HG02588 (cell line): ENCODE results near the gene ISG20L2.

Experiments used
- ATAC-seq: cut with Tn5 transposase; IDR thresholded peaks from one replicate; pipeline ENCODE4 v1.9.1; 2021; ENCODE audit warnings: mild to moderate bottlenecking, moderate library complexity; ENCODE audit not compliant: unreplicated experiment

Gene ISG20L2

GRCh38 chr1:156707417-156708217 lies 20.9 kb downstream of the ISG20L2 start:
- no peak for ATAC-seq

GRCh38 chr1:156706657-156707416 lies 21.7 kb downstream of the ISG20L2 start:
- ATAC-seq: no peak

GRCh38 chr1:156705918-156706656 lies 22.5 kb downstream of the ISG20L2 start:
- ATAC-seq: no peak

- no peak for ATAC-seq
Measured at GRCh38 chr1:156705321-156705917, 23.1 kb downstream of the ISG20L2 start, which contains the start of gene CRABP2. TSS of gene CRABP2 (minus strand) at chr1:156705583. CDS start at chr1:156705446, 137 bp downstream.

- no peak for ATAC-seq
Measured at GRCh38 chr1:156704930-156705320, 23.6 kb downstream of the ISG20L2 start.

- ATAC-seq: no peak
Measured at GRCh38 chr1:156704166-156704711, 24.3 kb downstream of the ISG20L2 start.

- no peak for ATAC-seq
Measured at GRCh38 chr1:156703741-156704140, 24.8 kb downstream of the ISG20L2 start.

- ATAC-seq: no peak
Measured at GRCh38 chr1:156703336-156703735, 25.2 kb downstream of the ISG20L2 start.

- no peak for ATAC-seq
Measured at GRCh38 chr1:156700736-156701531, 27.6 kb downstream of the ISG20L2 start.

GRCh38 chr1:156698995-156699394 lies 29.6 kb downstream of the ISG20L2 start:
- ATAC-seq: no peak

- no peak for ATAC-seq
Measured at GRCh38 chr1:156697481-156697880, 31.1 kb downstream of the ISG20L2 start.

- no peak for ATAC-seq
Measured at GRCh38 chr1:156696755-156697154, 31.8 kb downstream of the ISG20L2 start.

GRCh38 chr1:156694690-156694962 lies 33.9 kb downstream of the ISG20L2 start:
- ATAC-seq: no peak

- no peak for ATAC-seq
Measured at GRCh38 chr1:156693848-156694689, 34.5 kb downstream of the ISG20L2 start.

GRCh38 chr1:156692925-156693847 lies 35.4 kb downstream of the ISG20L2 start:
- no peak for ATAC-seq

GRCh38 chr1:156692441-156692924 lies 36.1 kb downstream of the ISG20L2 start:
- ATAC-seq: no peak

- ATAC-seq: no peak
Measured at GRCh38 chr1:156691665-156692440, 36.7 kb downstream of the ISG20L2 start.
